Progenitor cell of endocrine pancreas (in vitro differentiated cells): Measurements from ENCODE around the gene TSHZ1. TPM values are rescaled to one million over a fixed set of nuclear protein-coding genes. Genes with fewer than 3 reads are reported as not detected.

Experiments used
- DNase-seq: peaks from one replicate; pipeline ENCODE4 v3.0.0; 2021; ENCODE audit warnings: low spot score; ENCODE audit not compliant: unreplicated experiment
- H3K27ac Mint-ChIP-seq: 2 replicates; pipeline ENCODE4 v1.8.0; 2021; ENCODE audit warnings: mild to moderate bottlenecking, moderate library complexity, mixed read lengths
- H3K27me3 Mint-ChIP-seq: 2 replicates; pipeline ENCODE4 v1.8.0; 2021; ENCODE audit warnings: mixed read lengths
- H3K36me3 Mint-ChIP-seq: 2 replicates; pipeline ENCODE4 v1.8.0; 2022; ENCODE audit warnings: mixed read lengths; ENCODE audit not compliant: insufficient read depth
- H3K4me1 Mint-ChIP-seq: 2 replicates; pipeline ENCODE4 v1.8.0; 2021; ENCODE audit warnings: low read depth, mixed read lengths
- H3K4me3 Mint-ChIP-seq: 2 replicates; pipeline ENCODE4 v1.8.0; 2021; ENCODE audit warnings: low read depth, mild to moderate bottlenecking, moderate library complexity, mixed read lengths
- H3K9me3 Mint-ChIP-seq: 2 replicates; pipeline ENCODE4 v1.8.0; 2021; ENCODE audit warnings: low read depth, mixed read lengths
- total RNA-seq: library from RNA; stranded (reverse); gene quantifications from 2 replicates; pipeline ENCODE4 v1.2.1, GENCODE V29; 2021
- TF ChIP-seq, protein P1 (sequence below): fragments of 200-600 bp; sonication (generic); IDR thresholded peaks from one replicate; pipeline ENCODE4 v1.5.0; 2021; ENCODE audit warnings: antibody characterized with exemption, mild to moderate bottlenecking; ENCODE audit not compliant: unreplicated experiment

Gene TSHZ1
- total RNA-seq, 1 donor from 2014 or later: 17.1 TPM

- TF ChIP-seq, protein P1, sequence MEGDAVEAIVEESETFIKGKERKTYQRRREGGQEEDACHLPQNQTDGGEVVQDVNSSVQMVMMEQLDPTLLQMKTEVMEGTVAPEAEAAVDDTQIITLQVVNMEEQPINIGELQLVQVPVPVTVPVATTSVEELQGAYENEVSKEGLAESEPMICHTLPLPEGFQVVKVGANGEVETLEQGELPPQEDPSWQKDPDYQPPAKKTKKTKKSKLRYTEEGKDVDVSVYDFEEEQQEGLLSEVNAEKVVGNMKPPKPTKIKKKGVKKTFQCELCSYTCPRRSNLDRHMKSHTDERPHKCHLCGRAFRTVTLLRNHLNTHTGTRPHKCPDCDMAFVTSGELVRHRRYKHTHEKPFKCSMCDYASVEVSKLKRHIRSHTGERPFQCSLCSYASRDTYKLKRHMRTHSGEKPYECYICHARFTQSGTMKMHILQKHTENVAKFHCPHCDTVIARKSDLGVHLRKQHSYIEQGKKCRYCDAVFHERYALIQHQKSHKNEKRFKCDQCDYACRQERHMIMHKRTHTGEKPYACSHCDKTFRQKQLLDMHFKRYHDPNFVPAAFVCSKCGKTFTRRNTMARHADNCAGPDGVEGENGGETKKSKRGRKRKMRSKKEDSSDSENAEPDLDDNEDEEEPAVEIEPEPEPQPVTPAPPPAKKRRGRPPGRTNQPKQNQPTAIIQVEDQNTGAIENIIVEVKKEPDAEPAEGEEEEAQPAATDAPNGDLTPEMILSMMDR: no peak
- Mint-ChIP-seq H3K27ac (no peak overlapping the region), H3K4me1 (peaks cover 4% of the 10 kb centered on the region), H3K9me3 (no peaks in the 10 kb centered on the region), H3K27me3 (no peaks in the 10 kb centered on the region), H3K4me3 (no peak overlapping the region), H3K36me3 (no peaks in the 10 kb centered on the region)
- no peak for DNase-seq
Measured at GRCh38 chr18:75317703-75318102, 107.1 kb downstream of the TSHZ1 start.

GRCh38 chr18:75319905-75320304, 109.3 kb downstream of the TSHZ1 start:
- Mint-ChIP-seq H3K9me3 (no peaks in the 10 kb centered on the region), H3K4me3 (no peak overlapping the region), H3K4me1 (peaks cover 4% of the 10 kb centered on the region), H3K36me3 (no peaks in the 10 kb centered on the region), H3K27me3 (no peaks in the 10 kb centered on the region), H3K27ac (no peak overlapping the region)
- TF ChIP-seq, protein P1: no peak
- DNase-seq: no peak

DNA sequence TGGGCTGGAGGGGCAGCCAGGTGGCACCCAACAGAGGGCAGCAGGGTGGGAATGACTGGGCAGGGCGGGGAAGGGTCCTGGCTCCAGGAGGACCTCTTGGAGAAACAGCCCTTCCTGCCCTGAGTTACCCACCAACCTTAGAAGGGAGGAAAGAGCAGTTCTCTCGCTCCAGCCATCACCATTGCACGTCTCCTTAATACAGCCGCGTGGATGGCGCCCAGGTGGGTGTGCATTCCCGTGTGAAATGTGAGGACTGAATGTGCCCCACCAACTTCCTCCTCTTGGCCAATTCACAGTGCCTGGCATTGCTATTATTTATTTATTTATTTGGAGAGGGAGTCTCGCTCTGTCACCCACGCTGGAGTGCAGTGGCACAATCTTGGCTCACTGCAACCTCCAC, 109.9 kb downstream of the TSHZ1 start:
- Mint-ChIP-seq H3K9me3 (no peaks in the 10 kb centered on the region), H3K27ac (no peak overlapping the region), H3K4me1 (peaks cover 4% of the 10 kb centered on the region), H3K27me3 (no peaks in the 10 kb centered on the region), H3K4me3 (no peak overlapping the region), H3K36me3 (no peaks in the 10 kb centered on the region)
- no peak for DNase-seq
- TF ChIP-seq, protein P1: no peak

DNA sequence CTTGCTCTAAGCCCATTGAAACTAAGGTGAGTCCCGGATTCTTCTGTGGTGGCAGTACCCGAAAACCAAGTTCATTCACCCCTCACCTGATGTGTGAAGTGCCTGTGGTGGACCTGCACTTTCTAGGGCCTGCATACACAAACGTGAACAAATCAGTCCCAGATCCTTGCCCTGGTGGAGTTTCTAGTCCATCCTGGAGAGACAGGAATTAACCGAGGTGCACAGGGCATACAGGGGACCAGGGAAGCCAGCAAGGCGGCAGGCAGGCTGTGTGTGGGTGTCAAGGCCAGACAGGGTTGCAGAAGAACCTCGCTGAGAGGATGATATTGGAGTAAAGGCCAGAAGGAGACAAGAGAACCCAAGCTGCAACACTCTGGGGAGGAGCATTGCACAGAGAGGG, 110.8 kb downstream of the TSHZ1 start:
- Mint-ChIP-seq H3K36me3 (peaks cover 3% of the 10 kb centered on the region), H3K4me3 (no peak overlapping the region), H3K4me1 (peaks cover 4% of the 10 kb centered on the region), H3K27me3 (no peaks in the 10 kb centered on the region), H3K27ac (no peak overlapping the region), H3K9me3 (peaks cover 7% of the 10 kb centered on the region)
- TF ChIP-seq, protein P1: no peak
- no peak for DNase-seq

GRCh38 chr18:75322206-75322605, 111.6 kb downstream of the TSHZ1 start:
- H3K4me1 Mint-ChIP-seq: peaks cover 4% of the 10 kb centered on the region

More at GRCh38 chr18:75322206-75322605, 111.6 kb downstream of the TSHZ1 start:
- H3K4me3 Mint-ChIP-seq: no peak overlapping the region
- no peak overlapping the region for H3K27ac Mint-ChIP-seq
- no peaks in the 10 kb centered on the region for H3K27me3 Mint-ChIP-seq
- TF ChIP-seq, protein P1: no peak
- no peak for DNase-seq
- peaks cover 10% of the 10 kb centered on the region for H3K9me3 Mint-ChIP-seq
- peaks cover 5% of the 10 kb centered on the region for H3K36me3 Mint-ChIP-seq
